Measurements from ENCODE around the gene TESK1. TPM values are rescaled to one million over a fixed set of nuclear protein-coding genes. Genes with fewer than 3 reads are reported as not detected.
"Not testable (repeated sequence)": the region's sequence is repeated elsewhere in the genome, so short reads cannot be mapped to it uniquely, and the experiment has no call there.

TESK1 gene
- polyA plus RNA-seq, 6 donors from 2014 or later = 3.0 to 18.8 (median 6.8) TPM

DNA sequence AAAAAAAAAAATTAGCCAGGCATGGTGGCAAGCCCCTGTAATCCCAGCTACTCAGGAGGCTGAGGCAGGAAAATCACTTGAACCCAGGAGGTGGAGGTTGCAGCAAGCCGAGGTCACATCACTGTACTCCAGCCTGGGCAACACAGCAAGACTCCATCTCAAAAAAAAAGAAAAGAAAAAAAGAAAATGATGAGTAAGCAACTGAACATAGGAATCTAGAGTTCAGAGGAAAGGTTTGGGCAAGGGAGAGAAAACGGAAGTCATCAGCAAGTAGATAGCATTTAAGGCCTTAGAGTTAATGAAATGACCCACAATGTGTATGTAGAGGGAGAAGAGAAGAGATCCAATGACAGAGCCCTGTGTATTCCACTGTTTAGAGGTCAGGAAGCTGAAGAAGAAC is 8.2 kb upstream of the TESK1 start:
- H3K4me1 Mint-ChIP-seq; H3K27me3 Mint-ChIP-seq; ATAC-seq (ENCODE audit: low read depth in 2 of 2); DNase-seq: not testable (repeated sequence)
- Mint-ChIP-seq H3K36me3 (peaks cover 14 to 22% of the 10 kb centered on the region in 2 donors), H3K4me3 (peak overlapping the region in 1 of 8 donors; percentile 16), H3K9me3 (peaks cover 0 to 30% (median 22%) of the 10 kb centered on the region in 7 donors), H3K27ac (peak overlapping the region in 2 of 6 donors; percentile 1 to 13)

DNA sequence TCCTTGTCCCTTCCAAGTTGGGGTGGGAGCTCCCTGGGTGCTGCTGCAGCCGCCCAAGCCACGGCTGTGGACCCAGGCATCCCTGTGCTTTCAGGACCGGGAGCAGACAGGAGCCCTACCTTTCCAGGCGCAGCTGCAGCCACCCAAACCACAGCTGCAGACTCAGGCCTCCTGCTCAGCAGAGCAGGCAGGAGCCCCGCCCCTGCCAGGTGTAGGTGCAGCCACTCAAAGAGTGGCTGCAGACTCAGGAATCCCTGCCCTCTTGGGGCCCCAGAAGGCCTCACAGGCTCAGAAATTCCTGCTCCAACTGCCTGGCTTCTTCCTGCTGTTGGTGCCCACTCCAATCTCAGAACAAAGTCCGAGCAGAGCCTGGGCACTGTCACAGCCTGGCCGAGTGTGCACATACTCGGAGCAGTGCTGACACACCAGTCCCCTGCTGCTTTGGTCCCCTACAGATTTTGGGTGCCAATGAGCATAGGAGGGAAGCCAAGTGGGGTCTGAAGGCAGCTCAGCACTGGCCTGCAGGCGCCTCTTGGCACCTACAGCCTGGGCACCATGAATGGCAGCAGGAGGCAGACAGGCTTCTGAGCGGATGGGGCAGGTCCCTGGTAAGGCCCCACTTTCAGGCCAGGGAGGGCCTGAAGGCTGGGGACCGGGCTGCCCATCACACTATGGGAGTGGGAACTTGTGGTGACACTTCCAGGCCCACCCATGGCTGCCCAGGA is 6.0 kb upstream of the TESK1 start:
- Mint-ChIP-seq H3K36me3 (peaks cover 6 to 10% of the 10 kb centered on the region in 2 donors), H3K27ac (no peak overlapping the region), H3K27me3 (no peaks in the 10 kb centered on the region), H3K9me3 (peaks cover 0 to 11% (median 6%) of the 10 kb centered on the region in 7 donors), H3K4me1 (peaks cover 10 to 18% (median 10%) of the 10 kb centered on the region in 3 donors), H3K4me3 (no peak overlapping the region)
- ATAC-seq (ENCODE audit: low read depth in 2 of 2) (peak in 1 of 2 donors; percentile 34), DNase-seq (no peak)

DNA sequence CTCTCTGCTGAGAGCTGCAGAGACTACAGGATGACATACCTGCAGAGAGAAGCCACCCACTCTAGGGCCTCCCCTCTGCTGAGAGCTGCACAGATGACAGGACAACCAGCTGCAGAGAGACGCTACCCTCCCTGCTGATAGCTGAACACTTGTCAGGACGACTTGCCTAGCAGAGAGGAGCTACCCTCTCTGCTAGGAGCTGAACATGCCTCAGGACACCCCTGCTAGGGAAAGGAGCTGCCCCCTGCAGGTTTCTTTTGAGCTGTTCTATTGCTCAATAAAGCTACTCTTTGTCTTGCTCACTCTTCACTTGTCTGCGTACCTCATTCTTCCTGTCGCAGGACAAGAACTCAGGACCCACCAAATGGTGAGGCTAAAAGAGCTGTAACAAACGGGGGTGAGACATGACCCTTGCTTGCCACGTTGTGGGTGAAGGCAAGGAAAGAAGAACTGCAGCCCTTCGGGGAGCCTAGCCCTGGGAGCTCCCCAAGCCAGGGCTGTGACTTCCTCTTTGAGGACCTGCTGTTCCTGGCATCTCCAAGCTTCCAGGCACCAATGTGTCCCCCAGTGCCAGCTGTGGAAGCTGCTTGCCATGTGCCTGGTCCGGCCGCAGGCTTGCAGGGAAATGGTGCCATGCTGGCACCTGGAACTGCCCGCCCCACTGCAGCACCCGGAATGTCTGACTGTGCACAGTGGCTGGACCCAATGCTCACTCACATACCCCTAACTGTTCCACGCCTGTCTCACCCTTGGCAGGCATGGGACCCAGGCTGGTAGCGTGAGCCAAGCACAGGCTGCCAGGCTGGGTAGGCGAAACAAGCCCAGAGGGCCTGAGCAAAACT is 5.1 kb upstream of the TESK1 start:
- no peaks in the 10 kb centered on the region for H3K27me3 Mint-ChIP-seq
- no peak for ATAC-seq (ENCODE audit: low read depth in 2 of 2)

DNA sequence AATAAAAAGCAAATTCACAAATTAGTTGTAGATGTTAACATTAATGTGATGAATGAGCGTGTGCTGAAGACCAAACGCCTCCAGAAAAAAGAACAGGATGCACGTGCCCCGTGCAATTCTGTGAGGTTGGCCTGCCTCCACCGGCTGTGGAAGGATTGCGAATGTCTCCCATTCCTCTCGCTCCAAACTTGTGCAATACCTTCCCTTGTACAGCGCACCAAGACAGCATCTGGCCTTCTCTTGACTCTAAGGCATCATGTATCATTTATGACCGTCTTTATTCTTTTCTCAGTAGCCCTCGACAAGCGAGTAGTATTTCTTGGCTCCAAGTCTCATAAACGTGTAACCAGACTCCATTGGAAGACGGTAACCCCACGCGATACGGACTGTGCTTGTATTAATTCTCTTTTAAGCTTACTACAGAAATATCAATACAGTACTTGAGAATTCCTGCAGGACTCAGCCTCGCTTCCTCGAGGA is 1.5 kb upstream of the TESK1 start:
- peaks cover 35 to 52% (median 42%) of the 10 kb centered on the region in 3 donors for H3K4me1 Mint-ChIP-seq
- no peaks in the 10 kb centered on the region for H3K9me3 Mint-ChIP-seq
- peak overlapping the region; percentile 38 to 100 (median 99) for H3K27ac Mint-ChIP-seq
- H3K27me3 Mint-ChIP-seq = no peaks in the 10 kb centered on the region
- DNase-seq = no peak
- H3K36me3 Mint-ChIP-seq = no peaks in the 10 kb centered on the region
- ATAC-seq (ENCODE audit: low read depth in 2 of 2) = no peak
- peak overlapping the region; percentile 91 to 100 (median 98) for H3K4me3 Mint-ChIP-seq

More for the DNA sequence above, 5.1 kb upstream of the TESK1 start:
- H3K4me1 Mint-ChIP-seq = peaks cover 16 to 26% (median 17%) of the 10 kb centered on the region in 3 donors
- no peak for DNase-seq
- no peak overlapping the region for H3K27ac Mint-ChIP-seq
- peaks cover 0 to 5% of the 10 kb centered on the region in 2 donors for H3K36me3 Mint-ChIP-seq
- H3K9me3 Mint-ChIP-seq = peaks cover 0 to 3% (median 0%) of the 10 kb centered on the region in 7 donors
- H3K4me3 Mint-ChIP-seq = no peak overlapping the region

DNA sequence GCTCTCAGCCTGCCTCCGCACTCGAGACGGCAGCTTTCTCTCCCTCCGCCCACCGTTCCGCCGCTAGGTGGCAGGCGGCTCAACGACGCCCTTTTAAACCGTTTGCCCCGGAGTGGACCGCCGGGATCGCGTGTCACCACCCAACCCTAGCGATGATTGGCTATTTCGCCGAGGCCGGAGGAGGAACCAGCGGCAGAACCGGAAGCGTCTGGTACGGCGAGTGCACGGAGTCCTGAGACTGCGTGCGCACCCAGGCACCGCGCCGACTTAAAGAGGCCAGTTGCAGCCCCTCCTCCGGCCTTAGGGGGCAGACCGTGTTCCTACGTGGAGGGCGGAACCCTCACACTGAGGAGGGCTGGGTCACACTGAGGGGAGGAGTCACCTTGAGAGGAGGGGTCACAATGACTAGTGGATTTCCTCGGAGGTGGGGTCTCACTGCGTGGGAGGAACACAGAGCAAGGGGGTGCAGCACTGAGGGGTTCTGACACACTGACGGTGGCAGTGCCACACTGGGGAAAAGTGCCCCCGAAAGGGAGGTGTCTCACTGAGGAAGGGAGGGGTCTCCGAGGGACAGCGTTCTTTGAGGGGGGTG is 980 bp upstream of the TESK1 start:
- peaks cover 35 to 55% (median 42%) of the 10 kb centered on the region in 3 donors for H3K4me1 Mint-ChIP-seq
- peak; percentile 99 for DNase-seq
- peak overlapping the region; percentile 96 to 100 (median 99) for H3K27ac Mint-ChIP-seq
- H3K27me3 Mint-ChIP-seq = no peaks in the 10 kb centered on the region
- no peaks in the 10 kb centered on the region for H3K36me3 Mint-ChIP-seq
- ATAC-seq (ENCODE audit: low read depth in 2 of 2) = peak; percentile 82 to 83
- no peaks in the 10 kb centered on the region for H3K9me3 Mint-ChIP-seq
- H3K4me3 Mint-ChIP-seq = peak overlapping the region; percentile 91 to 100 (median 98)

DNA sequence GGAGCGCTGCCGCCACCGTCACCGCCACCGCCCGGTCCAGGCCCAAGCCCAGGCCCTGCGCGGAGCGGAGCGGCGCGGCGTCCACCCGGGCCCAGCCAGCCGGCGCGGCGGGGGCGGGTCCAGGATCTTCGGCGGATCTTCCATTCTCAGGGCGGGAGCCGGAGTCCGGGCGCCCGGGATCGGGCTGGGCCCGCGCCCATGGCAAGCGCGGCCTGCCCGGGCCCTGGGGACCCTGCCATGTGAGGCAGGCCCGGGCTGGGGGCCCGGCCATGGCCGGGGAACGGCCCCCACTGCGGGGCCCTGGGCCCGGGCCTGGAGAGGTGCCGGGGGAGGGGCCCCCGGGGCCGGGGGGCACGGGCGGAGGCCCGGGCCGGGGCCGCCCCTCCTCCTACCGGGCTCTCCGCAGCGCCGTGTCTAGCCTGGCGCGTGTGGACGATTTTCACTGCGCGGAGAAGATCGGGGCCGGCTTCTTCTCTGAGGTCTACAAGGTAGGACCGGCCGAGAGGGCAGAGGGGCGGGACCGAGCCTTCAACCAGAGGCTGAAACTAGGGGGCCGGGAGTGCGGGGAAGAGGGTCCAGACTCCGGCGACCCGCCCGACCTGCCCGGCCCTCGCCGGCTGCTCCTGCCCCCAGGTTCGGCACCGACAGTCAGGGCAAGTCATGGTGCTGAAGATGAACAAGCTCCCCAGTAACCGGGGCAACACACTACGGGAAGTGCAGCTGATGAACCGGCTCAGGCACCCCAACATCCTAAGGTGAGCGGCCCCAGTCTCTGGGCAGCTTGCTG is 482 bp downstream of the TESK1 start:
- peaks cover 35 to 55% (median 44%) of the 10 kb centered on the region in 3 donors for H3K4me1 Mint-ChIP-seq
- no peaks in the 10 kb centered on the region for H3K27me3 Mint-ChIP-seq
- peak overlapping the region; percentile 83 to 99 (median 88) for H3K4me3 Mint-ChIP-seq
- ATAC-seq (ENCODE audit: low read depth in 2 of 2) (no peak), DNase-seq (peak; percentile 55)
- H3K9me3 Mint-ChIP-seq = no peaks in the 10 kb centered on the region
- H3K36me3 Mint-ChIP-seq = no peaks in the 10 kb centered on the region
- peak overlapping the region; percentile 61 to 91 (median 85) for H3K27ac Mint-ChIP-seq

DNA sequence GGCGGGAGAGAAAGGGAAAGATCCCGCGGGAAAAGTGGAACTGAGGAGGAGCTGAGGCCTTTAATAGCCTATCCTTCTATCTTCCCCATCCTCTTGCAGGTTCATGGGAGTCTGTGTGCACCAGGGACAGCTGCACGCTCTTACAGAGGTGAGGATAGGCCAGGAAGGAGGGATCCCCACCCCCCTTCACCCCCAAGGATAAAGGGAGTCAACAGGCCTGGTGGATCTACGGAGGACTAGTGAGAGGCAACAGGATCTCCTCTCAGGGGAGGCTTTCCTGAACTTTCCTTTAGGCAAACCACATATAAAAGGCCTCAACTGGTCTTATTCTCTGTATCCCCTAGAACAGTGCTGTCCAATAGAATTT is 1.1 kb downstream of the TESK1 start:
- H3K27ac Mint-ChIP-seq = peak overlapping the region; percentile 61 to 91 (median 85)
- H3K4me1 Mint-ChIP-seq = peaks cover 35 to 61% (median 49%) of the 10 kb centered on the region in 3 donors
- DNase-seq = no peak
- peak overlapping the region; percentile 83 to 99 (median 88) for H3K4me3 Mint-ChIP-seq
- no peak for ATAC-seq (ENCODE audit: low read depth in 2 of 2)
- H3K9me3 Mint-ChIP-seq = no peaks in the 10 kb centered on the region
- no peaks in the 10 kb centered on the region for H3K36me3 Mint-ChIP-seq
- H3K27me3 Mint-ChIP-seq = no peaks in the 10 kb centered on the region

DNA sequence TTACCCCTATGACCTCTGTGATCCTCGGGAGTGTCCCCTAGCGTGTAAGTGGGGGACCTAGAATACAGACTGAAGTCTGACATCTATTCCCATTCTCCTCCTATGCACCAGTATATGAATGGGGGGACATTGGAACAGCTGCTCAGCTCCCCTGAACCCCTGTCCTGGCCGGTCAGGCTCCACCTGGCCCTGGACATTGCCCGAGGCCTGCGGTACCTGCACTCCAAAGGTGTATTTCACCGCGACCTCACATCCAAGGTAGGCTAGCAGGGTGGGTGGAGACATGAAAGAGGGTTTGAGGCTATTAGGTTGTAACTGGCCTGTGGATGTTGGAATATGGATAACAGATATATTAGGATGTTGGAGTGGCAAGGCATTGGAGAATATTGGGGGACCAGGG is 1.7 kb downstream of the TESK1 start:
- DNase-seq (no peak), ATAC-seq (ENCODE audit: low read depth in 2 of 2) (no peak)
- Mint-ChIP-seq H3K4me3 (peak overlapping the region; percentile 10 to 99 (median 78)), H3K9me3 (no peaks in the 10 kb centered on the region), H3K27me3 (no peaks in the 10 kb centered on the region), H3K36me3 (peaks cover 5 to 6% of the 10 kb centered on the region in 2 donors), H3K4me1 (peaks cover 41 to 67% (median 55%) of the 10 kb centered on the region in 3 donors), H3K27ac (peak overlapping the region in 4 of 6 donors; percentile 46 to 93 (median 86))

DNA sequence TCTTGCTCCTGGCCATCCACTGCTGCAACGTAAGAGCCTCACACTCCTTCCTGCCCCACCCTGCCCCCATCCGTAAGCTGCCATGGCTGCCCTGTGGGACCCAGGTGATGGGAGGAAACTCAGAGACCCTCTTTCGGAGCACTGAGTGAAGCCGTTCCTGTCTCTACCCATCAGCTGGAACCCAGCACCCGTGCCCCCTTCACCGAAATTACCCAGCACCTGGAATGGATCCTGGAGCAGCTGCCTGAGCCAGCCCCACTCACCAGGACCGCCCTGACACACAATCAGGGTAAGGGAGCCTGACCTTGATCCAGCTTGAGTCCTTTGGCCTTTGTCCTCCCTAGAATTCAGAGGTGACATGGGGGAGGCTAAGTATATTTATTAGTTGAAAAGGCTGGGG is 3.2 kb downstream of the TESK1 start:
- Mint-ChIP-seq H3K9me3 (no peaks in the 10 kb centered on the region), H3K4me1 (peaks cover 51 to 74% (median 69%) of the 10 kb centered on the region in 3 donors), H3K27ac (peak overlapping the region in 4 of 6 donors; percentile 15 to 73 (median 42)), H3K4me3 (peak overlapping the region in 1 of 8 donors; percentile 61), H3K36me3 (peaks cover 14 to 16% of the 10 kb centered on the region in 2 donors), H3K27me3 (no peaks in the 10 kb centered on the region)
- no peak for ATAC-seq (ENCODE audit: low read depth in 2 of 2)
- DNase-seq = no peak

DNA sequence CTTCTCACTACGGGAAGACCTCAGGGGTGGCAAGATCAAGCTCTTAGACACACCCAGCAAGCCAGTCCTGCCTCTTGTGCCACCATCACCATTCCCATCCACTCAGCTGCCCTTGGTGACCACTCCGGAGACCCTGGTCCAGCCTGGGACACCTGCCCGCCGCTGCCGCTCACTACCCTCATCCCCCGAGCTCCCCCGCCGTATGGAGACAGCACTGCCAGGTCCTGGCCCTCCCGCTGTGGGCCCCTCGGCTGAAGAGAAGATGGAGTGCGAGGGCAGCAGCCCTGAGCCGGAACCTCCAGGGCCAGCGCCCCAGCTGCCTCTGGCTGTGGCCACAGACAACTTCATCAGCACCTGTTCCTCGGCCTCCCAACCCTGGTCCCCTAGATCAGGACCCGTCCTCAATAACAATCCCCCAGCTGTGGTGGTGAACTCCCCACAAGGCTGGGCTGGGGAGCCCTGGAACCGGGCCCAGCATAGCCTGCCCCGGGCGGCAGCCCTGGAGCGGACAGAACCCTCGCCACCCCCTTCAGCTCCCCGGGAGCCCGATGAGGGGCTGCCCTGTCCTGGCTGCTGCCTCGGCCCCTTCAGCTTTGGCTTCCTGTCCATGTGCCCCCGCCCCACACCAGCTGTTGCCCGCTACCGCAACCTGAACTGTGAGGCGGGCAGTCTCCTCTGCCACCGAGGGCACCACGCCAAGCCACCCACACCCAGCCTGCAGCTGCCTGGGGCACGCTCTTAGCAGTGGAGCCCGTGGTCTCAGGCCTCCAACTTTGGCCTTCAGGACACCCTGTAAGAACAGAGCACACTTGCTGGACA is 4.1 kb downstream of the TESK1 start:
- peaks cover 18 to 26% of the 10 kb centered on the region in 2 donors for H3K36me3 Mint-ChIP-seq
- H3K27ac Mint-ChIP-seq = peak overlapping the region in 3 of 6 donors; percentile 57 to 83 (median 77)

DNA sequence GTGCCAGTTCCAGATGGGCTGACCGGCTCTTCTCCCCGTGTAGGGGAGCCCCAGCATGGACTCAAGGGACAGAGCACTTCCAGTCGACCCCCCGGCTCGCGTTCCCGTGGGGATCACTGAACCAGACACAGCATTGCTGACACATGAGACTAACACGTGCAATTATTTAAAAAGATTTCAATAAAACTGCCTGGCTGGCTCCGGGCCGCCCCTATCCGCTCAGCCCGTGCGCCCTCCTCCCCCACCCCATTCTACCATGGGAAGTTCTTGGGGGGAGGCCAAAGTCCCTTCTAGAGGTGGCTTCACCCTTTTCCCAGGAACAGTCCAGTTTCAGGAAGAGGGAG is 4.7 kb downstream of the TESK1 start:
- H3K27ac Mint-ChIP-seq = peak overlapping the region in 1 of 6 donors; percentile 29
- H3K4me1 Mint-ChIP-seq = peaks cover 49 to 74% (median 71%) of the 10 kb centered on the region in 3 donors
- H3K27me3 Mint-ChIP-seq = no peaks in the 10 kb centered on the region
- H3K4me3 Mint-ChIP-seq = peak overlapping the region in 1 of 8 donors; percentile 63
- DNase-seq = no peak
- no peaks in the 10 kb centered on the region for H3K9me3 Mint-ChIP-seq
- no peak for ATAC-seq (ENCODE audit: low read depth in 2 of 2)
- H3K36me3 Mint-ChIP-seq = peaks cover 24 to 32% of the 10 kb centered on the region in 2 donors

More for the DNA sequence above, 4.1 kb downstream of the TESK1 start:
- H3K9me3 Mint-ChIP-seq = no peaks in the 10 kb centered on the region
- peak overlapping the region in 2 of 8 donors; percentile 21 to 63 for H3K4me3 Mint-ChIP-seq
- ATAC-seq (ENCODE audit: low read depth in 2 of 2) (no peak), DNase-seq (no peak)
- H3K4me1 Mint-ChIP-seq = peaks cover 48 to 74% (median 69%) of the 10 kb centered on the region in 3 donors
- H3K27me3 Mint-ChIP-seq = no peaks in the 10 kb centered on the region
